B cell (primary cell): ENCODE results near the gene TULP1. TPM values are rescaled to one million over a fixed set of nuclear protein-coding genes. Genes with fewer than 3 reads are reported as not detected.

Experiments
- ATAC-seq: fragments of 200-7000 bp; cut with Tn5 transposase; one replicate; pipeline ENCODE4 v1.10.0; 2021; ENCODE audit warnings: low read depth, mild to moderate bottlenecking, moderate number of reproducible peaks, moderate library complexity
- CTCF ChIA-PET: fragments of 350-600 bp; sonication (Branson Sonifier 250); formaldehyde crosslinking; loops from one replicate; lab custom pipeline; 2021; ENCODE audit warnings: antibody characterized with exemption, inconsistent platforms; lab: Charles Lee
- POLR2A ChIA-PET: fragments of 350-600 bp; sonication (Branson Sonifier 250); formaldehyde crosslinking; loops from one replicate; lab custom pipeline; 2021; ENCODE audit warnings: antibody characterized with exemption; lab: Charles Lee
- DNase-seq: peaks from one replicate; pipeline ENCODE4 v3.0.0; 2013
- H2AFZ ChIP-seq: 2 replicates; pipeline ENCODE4 v1.6.1; 2012; ENCODE audit warnings: mild to moderate bottlenecking, low read depth, low read length; ENCODE audit not compliant: insufficient read depth, poor library complexity, severe bottlenecking
- H3K27ac ChIP-seq, 2 donors: 1 replicate in 1 of 2; 2 replicates in 1 of 2; pipeline ENCODE4 v1.5.1; 2012 to 2013; ENCODE audit warnings: low read length in 2 of 2, mild to moderate bottlenecking in 2 of 2, moderate library complexity in 1 of 2
- H3K27me3 ChIP-seq, 4 experiments: fragments of 200-600 bp in 1 of 4; sonication (generic) in 1 of 4; replicated peaks in 1 of 4; 1 replicate in 2 of 4; 2 replicates in 2 of 4; pipeline versions ENCODE4 v1.6.1 to v1.7.0; 2013 to 2016; ENCODE audit warnings: low read length in 3 of 4, mild to moderate bottlenecking in 2 of 4, mixed read lengths in 1 of 4, moderate library complexity in 1 of 4; ENCODE audit not compliant: insufficient read depth in 4 of 4, control insufficient read depth in 3 of 4; ENCODE audit errors: control extremely low read depth in 1 of 4
- H3K36me3 ChIP-seq, 2 experiments: replicated peaks in 1 of 2; 1 replicate in 1 of 2; 2 replicates in 1 of 2; pipeline versions ENCODE4 v1.6.1 to v1.7.1; 2013; ENCODE audit warnings: low read length in 1 of 2; ENCODE audit not compliant: insufficient read depth in 2 of 2, control insufficient read depth in 1 of 2; ENCODE audit errors: control extremely low read depth in 1 of 2, extremely low read depth in 1 of 2
- H3K4me1 ChIP-seq, 2 donors: fragments of 200-600 bp in 1 of 2; sonication (generic) in 1 of 2; 1 replicate in 1 of 2; 2 replicates in 1 of 2; pipeline versions ENCODE4 v1.5.1 to v1.6.1; 2013 to 2017; ENCODE audit warnings: low read length in 2 of 2; ENCODE audit not compliant: control insufficient read depth in 2 of 2, insufficient read depth in 2 of 2
- H3K4me2 ChIP-seq: replicated peaks from 2 replicates; pipeline ENCODE3; 2012; ENCODE audit warnings: mild to moderate bottlenecking, low read depth, low read length; ENCODE audit not compliant: poor library complexity, severe bottlenecking
- H3K4me3 ChIP-seq, 5 experiments: fragments of 200-600 bp in 1 of 5; sonication (generic) in 1 of 5; 1 replicate in 3 of 5; 2 replicates in 2 of 5; pipeline versions ENCODE4 v1.5.1 to v1.7.0; 2011 to 2016; ENCODE audit warnings: low read length in 4 of 5, mild to moderate bottlenecking in 4 of 5, low read depth in 2 of 5, control low read depth in 1 of 5, moderate library complexity in 1 of 5; ENCODE audit not compliant: insufficient read depth in 1 of 5; ENCODE audit errors: control extremely low read depth in 1 of 5, extremely low read depth in 1 of 5
- H3K79me2 ChIP-seq: fragments of 200-600 bp; sonication (generic); one replicate; pipeline ENCODE4 v1.6.0; 2016; ENCODE audit warnings: low read length; ENCODE audit not compliant: control insufficient read depth, insufficient read depth
- H3K9ac ChIP-seq: fragments of 200-600 bp; sonication (generic); 2 replicates; pipeline ENCODE4 v1.6.1; 2017; ENCODE audit warnings: mild to moderate bottlenecking, low read length, moderate library complexity
- H3K9me3 ChIP-seq, 3 donors: one replicate each; pipeline versions ENCODE4 v1.6.1 to v1.7.1; 2013; ENCODE audit warnings: low read length in 2 of 3; ENCODE audit not compliant: control insufficient read depth in 2 of 3, insufficient read depth in 1 of 3; ENCODE audit errors: control extremely low read depth in 1 of 3
- H4K20me1 ChIP-seq: 2 replicates; pipeline ENCODE4 v1.6.0; 2012; ENCODE audit warnings: mild to moderate bottlenecking, low read length; ENCODE audit not compliant: insufficient read depth, control insufficient read depth, poor library complexity, severe bottlenecking
- H3K27ac Mint-ChIP-seq: one replicate; pipeline ENCODE4 v1.8.0; 2021; ENCODE audit warnings: mixed read lengths
- H3K27me3 Mint-ChIP-seq: one replicate; pipeline ENCODE4 v1.8.0; 2021; ENCODE audit warnings: mixed read lengths
- H3K4me1 Mint-ChIP-seq: one replicate; pipeline ENCODE4 v1.8.0; 2021; ENCODE audit warnings: mixed read lengths
- H3K4me3 Mint-ChIP-seq: one replicate; pipeline ENCODE4 v1.8.0; 2021; ENCODE audit warnings: mixed read lengths
- H3K9me3 Mint-ChIP-seq: one replicate; pipeline ENCODE4 v1.8.0; 2022; ENCODE audit warnings: mixed read lengths; ENCODE audit not compliant: insufficient read depth
- EZH2 ChIP-seq: IDR thresholded peaks from 2 replicates; pipeline ENCODE4 v1.6.1; 2012; ENCODE audit warnings: borderline replicate concordance, low read depth, mild to moderate bottlenecking, moderate library complexity, low read length; ENCODE audit not compliant: insufficient read depth, poor library complexity, severe bottlenecking
- WGBS: methylation state at CpG from one replicate; pipeline ENCODE4 v1.1.5; 2013; ENCODE audit warnings: missing lambda C conversion rate; ENCODE audit not compliant: insufficient coverage; 5-methylcytosine and 5-hydroxymethylcytosine counted together
- intact Hi-C: fragments of 100-400 bp; cut with micrococcal nuclease; formaldehyde crosslinking; loops from one replicate; pipeline ENCODE4 v1.10.0; 2022
- polyA plus RNA-seq: library from polyadenylated mRNA; depleted of rRNA; stranded (reverse); fragments of >200 nt; gene quantifications from 2 replicates; pipeline ENCODE4 v1.2.3, GENCODE V29; 2012
- total RNA-seq, 2 donors: library from RNA; stranded (reverse); fragments of 120-200 nt in 1 of 2; gene quantifications; 1 replicate in 1 of 2; 2 replicates in 1 of 2; pipeline versions ENCODE4 v1.2.3 to v1.2.4, GENCODE V29; 2013 to 2022
- TF ChIP-seq, protein P1 (sequence below): fragments of 200-600 bp; IDR thresholded peaks from one replicate; pipeline ENCODE4 v1.8.0; 2022; ENCODE audit warnings: antibody characterized with exemption, mild to moderate bottlenecking

Gene TULP1
- total and polyA plus RNA-seq, 2 donors (not counting 1 experiment from before 2014, with no cell fraction given), result not detected

DNA sequence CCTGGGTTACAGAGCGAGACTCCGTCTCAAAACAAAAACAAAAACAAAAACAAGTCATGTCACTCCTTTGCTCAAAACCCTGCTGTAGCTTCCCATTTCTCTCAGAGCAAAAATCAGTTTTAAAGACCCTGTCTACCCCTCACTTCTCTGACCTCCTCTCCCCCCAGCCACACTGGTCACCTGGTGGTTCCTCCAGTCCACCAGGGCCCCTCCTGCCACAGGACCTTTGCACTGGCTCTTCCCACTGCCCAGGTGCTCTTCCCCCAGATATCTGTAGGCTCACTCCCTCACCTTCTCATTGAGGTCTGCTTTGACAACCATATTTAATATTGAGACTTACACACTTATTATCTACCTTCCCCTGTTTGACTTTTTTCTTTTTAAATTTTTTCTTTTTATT is 10.9 kb downstream of the TULP1 start:
- Histone ChIP-seq H2AFZ (no peak overlapping the region), H3K27ac (no peak overlapping the region), H3K4me3 (no peak overlapping the region), H3K9ac (no peak overlapping the region), H3K4me2 (no peak overlapping the region), H3K9me3 (peaks cover 0 to 13% (median 0%) of the 10 kb centered on the region in 3 donors), H3K4me1 (peaks cover 10 to 13% of the 10 kb centered on the region in 2 donors), H3K36me3 (no peaks in the 10 kb centered on the region), H3K79me2 (no peaks in the 10 kb centered on the region), H3K27me3 (peaks cover 0 to 43% (median 15%) of the 10 kb centered on the region in 4 experiments), H4K20me1 (no peaks in the 10 kb centered on the region)
- ATAC-seq, result no peak
- CTCF ChIA-PET, result no interaction called here
- POLR2A ChIA-PET, result no interaction called here
- TF ChIP-seq EZH2, result no peak
- TF ChIP-seq, protein P1, sequence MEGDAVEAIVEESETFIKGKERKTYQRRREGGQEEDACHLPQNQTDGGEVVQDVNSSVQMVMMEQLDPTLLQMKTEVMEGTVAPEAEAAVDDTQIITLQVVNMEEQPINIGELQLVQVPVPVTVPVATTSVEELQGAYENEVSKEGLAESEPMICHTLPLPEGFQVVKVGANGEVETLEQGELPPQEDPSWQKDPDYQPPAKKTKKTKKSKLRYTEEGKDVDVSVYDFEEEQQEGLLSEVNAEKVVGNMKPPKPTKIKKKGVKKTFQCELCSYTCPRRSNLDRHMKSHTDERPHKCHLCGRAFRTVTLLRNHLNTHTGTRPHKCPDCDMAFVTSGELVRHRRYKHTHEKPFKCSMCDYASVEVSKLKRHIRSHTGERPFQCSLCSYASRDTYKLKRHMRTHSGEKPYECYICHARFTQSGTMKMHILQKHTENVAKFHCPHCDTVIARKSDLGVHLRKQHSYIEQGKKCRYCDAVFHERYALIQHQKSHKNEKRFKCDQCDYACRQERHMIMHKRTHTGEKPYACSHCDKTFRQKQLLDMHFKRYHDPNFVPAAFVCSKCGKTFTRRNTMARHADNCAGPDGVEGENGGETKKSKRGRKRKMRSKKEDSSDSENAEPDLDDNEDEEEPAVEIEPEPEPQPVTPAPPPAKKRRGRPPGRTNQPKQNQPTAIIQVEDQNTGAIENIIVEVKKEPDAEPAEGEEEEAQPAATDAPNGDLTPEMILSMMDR, result no peak
- Mint-ChIP-seq H3K9me3 (no peaks in the 10 kb centered on the region), H3K27me3 (peaks cover 45% of the 10 kb centered on the region), H3K27ac (no peak overlapping the region), H3K4me1 (peaks cover 10% of the 10 kb centered on the region), H3K4me3 (no peak overlapping the region)
- intact Hi-C loops, result no loop called here
- DNase-seq, result no peak
- 94% methylated on average over 2 of the region's 2 CpGs for WGBS

DNA sequence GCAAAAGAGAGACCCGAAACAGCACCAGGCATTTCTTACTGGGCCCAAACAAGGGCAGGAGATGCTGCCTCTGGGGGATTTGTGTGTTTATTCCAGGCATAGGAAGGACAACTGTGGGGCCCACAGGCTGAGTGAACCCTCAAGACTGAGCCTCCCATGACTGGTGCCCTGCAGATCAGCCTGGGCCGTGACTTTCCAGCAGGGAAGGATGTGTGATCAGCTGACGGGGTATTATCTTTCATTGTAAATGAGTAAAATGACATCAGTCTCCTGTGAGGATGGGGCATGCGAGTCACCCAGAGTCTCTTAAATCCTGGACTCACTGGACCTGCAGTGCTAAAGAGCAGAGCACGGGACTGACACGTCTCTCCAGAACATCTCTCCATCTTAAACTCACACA is 11.9 kb downstream of the TULP1 start:
- H3K9ac ChIP-seq, result no peak overlapping the region
- intact Hi-C loops, result no loop called here
- ChIA-PET POLR2A (no interaction called here), CTCF (no interaction called here)
- 89% methylated on average over 4 of the region's 6 CpGs for WGBS
- H4K20me1 ChIP-seq, result no peaks in the 10 kb centered on the region
- no peaks in the 10 kb centered on the region for H3K79me2 ChIP-seq
- H3K9me3 Mint-ChIP-seq, result no peaks in the 10 kb centered on the region
- TF ChIP-seq, protein P1, result no peak
- no peak for TF ChIP-seq EZH2
- H3K27me3 Mint-ChIP-seq, result peaks cover 45% of the 10 kb centered on the region
- H3K27ac ChIP-seq, result no peak overlapping the region
- peaks cover 0 to 46% (median 15%) of the 10 kb centered on the region in 4 experiments for H3K27me3 ChIP-seq
- H3K36me3 ChIP-seq, result no peaks in the 10 kb centered on the region
- H3K9me3 ChIP-seq, result peaks cover 0 to 13% (median 0%) of the 10 kb centered on the region in 3 donors
- H2AFZ ChIP-seq, result no peak overlapping the region
- H3K4me3 Mint-ChIP-seq, result no peak overlapping the region
- H3K27ac Mint-ChIP-seq, result no peak overlapping the region
- H3K4me1 Mint-ChIP-seq, result peaks cover 13% of the 10 kb centered on the region
- H3K4me2 ChIP-seq, result no peak overlapping the region
- H3K4me3 ChIP-seq, result no peak overlapping the region
- peaks cover 10 to 15% of the 10 kb centered on the region in 2 donors for H3K4me1 ChIP-seq
- DNase-seq (no peak), ATAC-seq (no peak)
